ENCODE data around the gene NR1D2. TPM values are rescaled to one million over a fixed set of nuclear protein-coding genes. Genes with fewer than 3 reads are reported as not detected.

The NR1D2 gene
- total RNA-seq, 1 experiment from 2014 or later: 24.0 TPM

- Histone ChIP-seq H3K79me2 (ENCODE audit: insufficient read depth, low read length) (no peaks in the 10 kb centered on the region), H4K20me1 (ENCODE audit: control insufficient read depth, insufficient read depth, insufficient read length) (no peaks in the 10 kb centered on the region), H4K8ac (replicated peaks; ENCODE audit: insufficient read length, low read depth, low read length) (no peak overlapping the region), H3K4me2 (ENCODE audit: insufficient read depth, insufficient read length, low read length) (no peak overlapping the region), H3K56ac (ENCODE audit: insufficient read length, low read depth, low read length) (no peak overlapping the region), H3T11ph (ENCODE audit: low read length) (no peak overlapping the region), H4K91ac (ENCODE audit: insufficient read length, low read depth, low read length) (no peak overlapping the region), H2BK5ac (ENCODE audit: insufficient read length, low read length) (peak overlapping the region; percentile 20), H3K23ac (ENCODE audit: insufficient read length, low read depth, low read length) (no peak overlapping the region), H2BK120ac (ENCODE audit: low read depth, low read length, poor library complexity, severe bottlenecking) (no peak overlapping the region), H2AFZ (ENCODE audit: low read length) (no peak overlapping the region), H3K9me3 (ENCODE audit: control insufficient read depth, low read depth, low read length) (no peaks in the 10 kb centered on the region), H3K18ac (ENCODE audit: insufficient read length, low read depth, low read length) (no peak overlapping the region), H2BK15ac (ENCODE audit: low read depth, low read length) (no peak overlapping the region), H3K27ac (ENCODE audit: insufficient read length, low read depth, low read length) (no peak overlapping the region), H3K14ac (ENCODE audit: insufficient read depth, low read length) (no peak overlapping the region), H3K79me1 (ENCODE audit: insufficient read depth, low read depth, low read length, poor library complexity, severe bottlenecking) (no peaks in the 10 kb centered on the region), H3K9ac (ENCODE audit: extremely low read depth, insufficient read length, low read length) (peak overlapping the region; percentile 17), H3K4ac (ENCODE audit: low read depth, low read length) (no peak overlapping the region), H2AK5ac (ENCODE audit: insufficient read length, low read length) (no peak overlapping the region), H2BK12ac (ENCODE audit: insufficient read length, low read depth, low read length) (no peak overlapping the region), H3K4me1 (ENCODE audit: insufficient read depth, low read length) (no peaks in the 10 kb centered on the region; the same call in 1 of the 2 replicates), H3K23me2 (ENCODE audit: insufficient read length, low read depth, low read length, poor library complexity, severe bottlenecking) (no peaks in the 10 kb centered on the region), H4K5ac (ENCODE audit: insufficient read length, low read depth, low read length) (no peak overlapping the region), H2BK20ac (ENCODE audit: low read depth, low read length, poor library complexity, severe bottlenecking) (peak overlapping the region; percentile 66), H3K27me3 (ENCODE audit: insufficient read depth, low read length) (no peaks in the 10 kb centered on the region)
- Mint-ChIP-seq H3K27ac (no peak overlapping the region), H3K9me3 (no peaks in the 10 kb centered on the region), H3K4me3 (no peak overlapping the region), H3K27me3 (ENCODE audit: low read depth) (no peaks in the 10 kb centered on the region), H3K36me3 (ENCODE audit: insufficient read depth in 1 of 3, low read depth in 3 of 3) (no peaks in the 10 kb centered on the region; a peak in 1 of 7 replicates), H3K4me1 (peaks cover 7% of the 10 kb centered on the region in 2 experiments; a peak in 3 of 4 replicates)
- no CpG with 5 or more reads among the region's 9 CpGs for WGBS (ENCODE audit: extremely low coverage, insufficient read length, low lambda C conversion rate)
- no peak for DNase-seq
- no peak for TF ChIP-seq CTCF (conservative IDR thresholded peaks at IDR 0.05)
Measured at GRCh38 chr3:23991683-23992628, 46.9 kb downstream of the NR1D2 start.
